SU-DHL-6 (cell line): ENCODE results near the gene FAM163A.

Source experiments
- H2AFZ ChIP-seq: fragments of 200-600 bp; sonication (generic); 2 replicates; pipeline ENCODE4 v1.6.1; 2014; ENCODE audit warnings: low read depth, mild to moderate bottlenecking, moderate library complexity, mixed read lengths, antibody characterized with exemption, low read length; ENCODE audit not compliant: severe bottlenecking
- H3F3A ChIP-seq: fragments of 200-600 bp; shearing (Covaris generic); 2 replicates; pipeline ENCODE4 v1.6.0; 2016; ENCODE audit warnings: antibody characterized with exemption, mild to moderate bottlenecking; ENCODE audit not compliant: insufficient read depth
- H3K27ac ChIP-seq: fragments of 200-600 bp; sonication (generic); 2 replicates; pipeline ENCODE4 v1.5.1; 2016; ENCODE audit warnings: low read depth, mild to moderate bottlenecking, low read length, moderate library complexity, mixed read lengths
- H3K27me3 ChIP-seq: fragments of 200-600 bp; sonication (generic), shearing (Covaris generic); 2 replicates; pipeline ENCODE4 v1.6.0; 2014; ENCODE audit warnings: mild to moderate bottlenecking, low read length
- H3K36me3 ChIP-seq: fragments of 200-600 bp; sonication (generic); 2 replicates; pipeline ENCODE4 v1.6.1; 2014; ENCODE audit warnings: mild to moderate bottlenecking, low read length, mixed read lengths
- H3K4me2 ChIP-seq: fragments of 300-600, 200-600 bp; shearing (Covaris generic), sonication (generic); 2 replicates; pipeline ENCODE4 v1.6.0; 2014; ENCODE audit warnings: low read length, low read depth, mild to moderate bottlenecking; ENCODE audit not compliant: poor library complexity, severe bottlenecking
- H3K4me3 ChIP-seq: fragments of 200-600 bp; sonication (generic); 2 replicates; pipeline ENCODE4 v1.5.1; 2014; ENCODE audit warnings: antibody characterized with exemption, low read length, mild to moderate bottlenecking, mixed read lengths; ENCODE audit not compliant: insufficient read depth, poor library complexity, severe bottlenecking
- H3K79me2 ChIP-seq: fragments of 200-600 bp; sonication (generic); 2 replicates; pipeline ENCODE4 v1.6.1; 2014; ENCODE audit warnings: mild to moderate bottlenecking, low read length, moderate library complexity; ENCODE audit not compliant: insufficient read depth
- H3K9ac ChIP-seq: fragments of 200-600 bp; sonication (generic); 2 replicates; pipeline ENCODE4 v1.7.0; 2014; ENCODE audit warnings: mild to moderate bottlenecking, low read length
- H3K9me2 ChIP-seq: fragments of 200-600 bp; sonication (generic); replicated peaks from 2 replicates; pipeline ENCODE4 v1.6.1; 2014; ENCODE audit warnings: low read length; ENCODE audit not compliant: insufficient read depth
- H3K9me3 ChIP-seq: fragments of 200-600 bp; sonication (generic); 2 replicates; pipeline ENCODE4 v1.6.1; 2014; ENCODE audit warnings: low read length, mixed read lengths; ENCODE audit not compliant: insufficient read depth
- H4K20me1 ChIP-seq: fragments of 200-600 bp; sonication (generic); 2 replicates; pipeline ENCODE4 v1.6.1; 2014; ENCODE audit warnings: low read depth, mild to moderate bottlenecking, antibody characterized with exemption, low read length, moderate library complexity, mixed read lengths
- CTCF ChIP-seq: fragments of 200-600 bp; sonication (generic); IDR thresholded peaks from one replicate; pipeline ENCODE4 v1.5.1; 2017; ENCODE audit warnings: antibody characterized with exemption, mild to moderate bottlenecking, low read length, moderate library complexity; ENCODE audit not compliant: insufficient read depth, poor library complexity, severe bottlenecking
- EZH2phosphoT487 ChIP-seq: fragments of 200-600 bp; sonication (generic), shearing (Covaris generic); conservative IDR thresholded peaks from 2 replicates; pipeline ENCODE4 v1.6.1; 2018; ENCODE audit warnings: mild to moderate bottlenecking, antibody characterized with exemption, low read length, moderate library complexity, mixed read lengths

FAM163A gene

GRCh38 chr1:179785728-179786127, 42.6 kb downstream of the FAM163A start:
- no peaks in the 10 kb centered on the region for H3K9me2 ChIP-seq
- no peaks in the 10 kb centered on the region for H3K9me3 ChIP-seq
- no peak for TF ChIP-seq CTCF
- no peak for TF ChIP-seq EZH2phosphoT487
- no peak overlapping the region for H3K4me3 ChIP-seq
- H3K27ac ChIP-seq = no peak overlapping the region
- no peak overlapping the region for H2AFZ ChIP-seq
- H4K20me1 ChIP-seq = no peaks in the 10 kb centered on the region
- no peaks in the 10 kb centered on the region for H3F3A ChIP-seq
- no peaks in the 10 kb centered on the region for H3K79me2 ChIP-seq
- no peak overlapping the region for H3K4me2 ChIP-seq
- H3K27me3 ChIP-seq = no peaks in the 10 kb centered on the region
- H3K36me3 ChIP-seq = no peaks in the 10 kb centered on the region
- H3K9ac ChIP-seq = no peak overlapping the region

GRCh38 chr1:179786815-179787685, 44.0 kb downstream of the FAM163A start:
- Histone ChIP-seq H3K4me3 (no peak overlapping the region), H3K27me3 (no peaks in the 10 kb centered on the region), H3K9ac (no peak overlapping the region), H3K4me2 (no peak overlapping the region), H3K9me2 (no peaks in the 10 kb centered on the region), H3K36me3 (no peaks in the 10 kb centered on the region), H3K79me2 (no peaks in the 10 kb centered on the region), H2AFZ (no peak overlapping the region), H3F3A (no peaks in the 10 kb centered on the region), H4K20me1 (no peaks in the 10 kb centered on the region), H3K27ac (no peak overlapping the region), H3K9me3 (no peaks in the 10 kb centered on the region)
- TF ChIP-seq CTCF (no peak), EZH2phosphoT487 (no peak)

DNA sequence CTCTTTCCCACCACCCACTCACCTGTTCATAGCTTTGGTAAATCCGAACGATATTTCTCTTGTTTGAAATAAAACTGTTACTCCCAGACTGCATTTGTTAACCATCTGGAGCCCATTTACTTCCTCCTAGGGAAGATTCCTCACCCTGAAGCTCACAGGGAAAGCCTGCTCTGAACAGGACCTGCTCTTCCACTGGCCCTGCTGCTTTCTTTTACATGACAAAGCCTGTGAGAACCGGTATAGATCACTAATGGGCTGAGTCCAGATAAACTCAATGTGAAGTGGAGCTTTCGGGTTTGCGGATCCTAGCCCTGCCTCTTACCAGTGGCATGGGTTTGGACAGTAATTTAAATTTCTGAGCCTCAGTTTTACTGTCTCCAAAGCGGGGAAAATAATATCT, 45.2 kb downstream of the FAM163A start:
- Histone ChIP-seq H3K9ac (no peak overlapping the region), H3K27ac (no peak overlapping the region), H2AFZ (no peak overlapping the region), H3K27me3 (no peaks in the 10 kb centered on the region), H3K36me3 (no peaks in the 10 kb centered on the region), H3K79me2 (no peaks in the 10 kb centered on the region), H3K4me3 (no peak overlapping the region), H4K20me1 (no peaks in the 10 kb centered on the region), H3K9me3 (no peaks in the 10 kb centered on the region), H3K4me2 (no peak overlapping the region), H3K9me2 (no peaks in the 10 kb centered on the region), H3F3A (no peaks in the 10 kb centered on the region)
- no peak for TF ChIP-seq EZH2phosphoT487
- TF ChIP-seq CTCF = no peak
